Measurements from ENCODE around the gene PPIL6.

The PPIL6 gene

GRCh38 chr6:109389650-109390274 lies 50.7 kb downstream of the PPIL6 start:
- DNase-seq: no peak
- Histone ChIP-seq H3K27me3 (no peaks in the 10 kb centered on the region), H3K4me3 (no peak overlapping the region), H3K27ac (no peak overlapping the region), H3K36me3 (no peaks in the 10 kb centered on the region), H3K9me3 (no peaks in the 10 kb centered on the region), H3K4me1 (peaks cover 0 to 11% (median 5%) of the 10 kb centered on the region in 4 donors)
- no peak for TF ChIP-seq CTCF (IDR thresholded peaks at IDR 0.05)
- intact Hi-C loops (cut with DNase I; ENCODE audit: low total_unique reads): loop anchor here (10.0 kb wide), 1 partner anchor 295 kb away; the partner anchor contains the start of genes CEP57L1 and SESN1

- Histone ChIP-seq H3K4me3 (no peak overlapping the region), H3K9me3 (no peaks in the 10 kb centered on the region), H3K27ac (no peak overlapping the region), H3K36me3 (no peaks in the 10 kb centered on the region), H3K4me1 (peaks cover 0 to 20% (median 13%) of the 10 kb centered on the region in 4 donors), H3K27me3 (no peaks in the 10 kb centered on the region)
- no peak for DNase-seq
- intact Hi-C loops (cut with DNase I; ENCODE audit: low total_unique reads): loop anchor here (10.0 kb wide), 1 partner anchor 293 kb away; the partner anchor contains the start of genes CEP57L1 and SESN1
- TF ChIP-seq CTCF (IDR thresholded peaks at IDR 0.05): no peak
Measured at GRCh38 chr6:109388265-109388664, 52.2 kb downstream of the PPIL6 start.

DNA sequence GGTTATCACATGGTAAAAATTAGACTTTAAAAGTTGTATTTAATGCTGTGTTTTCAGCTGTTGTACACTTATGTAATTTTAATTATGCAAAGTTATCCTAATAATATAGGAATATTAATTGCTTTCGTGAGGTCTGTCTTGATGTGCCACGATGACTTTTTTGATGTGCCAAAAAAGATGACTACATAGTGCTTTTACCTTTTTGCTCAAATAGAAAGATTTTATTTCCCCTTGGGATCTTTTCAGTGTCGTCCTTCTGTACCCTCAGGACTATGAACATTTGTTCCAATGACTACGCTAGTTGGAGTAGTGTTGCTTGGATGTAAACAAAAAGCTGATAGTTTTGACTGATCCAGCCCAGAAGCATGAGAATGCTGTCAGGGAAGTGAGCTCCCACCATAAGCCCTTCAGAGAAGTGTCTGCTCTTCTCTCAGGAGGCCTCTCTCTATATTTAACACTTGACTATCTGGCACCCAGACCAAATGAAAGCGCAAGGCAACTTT lies 56.9 kb downstream of the PPIL6 start:
- Histone ChIP-seq H3K27ac (peak overlapping the region; percentile 98 to 100), H3K9me3 (no peaks in the 10 kb centered on the region), H3K36me3 (peaks cover 0 to 5% (median 0%) of the 10 kb centered on the region in 3 donors), H3K4me1 (peaks cover 0 to 30% (median 14%) of the 10 kb centered on the region in 4 donors), H3K27me3 (no peaks in the 10 kb centered on the region), H3K4me3 (peak overlapping the region; percentile 84 to 95)
- intact Hi-C loops (cut with DNase I; ENCODE audit: low total_unique reads): loop anchor here (2.0 to 10.0 kb wide), 6 partner anchors 57 to 826 kb away; partner anchors contain the start of genes CEP57L1, PPIL6, SESN1 and SMPD2
- TF ChIP-seq CTCF (IDR thresholded peaks at IDR 0.05): no peak
- no peak for DNase-seq

DNA sequence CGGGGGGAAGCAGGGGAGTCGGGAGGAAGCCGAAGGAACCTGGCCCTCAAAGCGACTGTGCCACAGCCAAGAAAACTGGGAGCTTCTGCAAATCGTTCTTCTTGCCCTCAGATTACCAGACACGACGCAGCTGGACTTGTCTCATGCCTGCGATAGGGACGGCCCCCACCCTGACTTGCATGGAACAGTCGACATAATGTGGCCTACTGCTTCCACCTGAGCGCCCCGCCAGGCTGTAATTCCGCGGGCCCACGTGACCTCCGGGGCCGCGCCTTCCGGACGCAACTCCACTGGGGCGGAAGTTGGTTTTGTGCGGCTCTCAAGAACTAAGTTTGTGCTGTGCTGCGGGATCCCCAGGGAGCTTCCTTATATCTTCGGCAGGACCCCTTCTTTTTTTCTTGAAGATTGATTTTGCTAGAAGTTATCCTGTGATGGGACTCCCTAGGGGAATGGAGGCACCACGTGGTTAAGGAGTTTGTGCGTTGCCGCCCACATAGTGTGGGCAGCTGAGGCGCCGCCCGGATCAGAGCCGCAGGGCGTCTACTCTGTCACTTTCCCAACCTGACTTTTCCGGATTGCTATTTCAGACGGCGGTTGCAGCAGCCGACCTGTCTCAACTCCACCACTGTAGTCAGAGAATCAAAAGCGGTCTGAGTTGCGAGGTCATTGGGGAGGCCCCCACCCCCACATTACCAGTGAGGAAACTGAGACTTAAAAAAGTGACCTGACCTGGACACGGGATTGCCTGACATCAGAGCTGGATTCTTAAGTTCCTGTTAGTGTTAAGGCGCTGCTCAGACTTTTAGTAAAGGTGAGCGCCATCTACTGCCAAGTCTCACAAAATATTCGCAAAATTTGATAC lies 57.6 kb downstream of the PPIL6 start:
- Histone ChIP-seq H3K4me1 (peaks cover 0 to 36% (median 16%) of the 10 kb centered on the region in 4 donors), H3K4me3 (peak overlapping the region; percentile 84 to 95), H3K36me3 (peaks cover 0 to 9% (median 5%) of the 10 kb centered on the region in 3 donors), H3K9me3 (no peaks in the 10 kb centered on the region), H3K27me3 (no peaks in the 10 kb centered on the region), H3K27ac (peak overlapping the region; percentile 98 to 100)
- DNase-seq: peak; percentile 93 to 96
- intact Hi-C loops (cut with DNase I; ENCODE audit: low total_unique reads): loop anchor here (2.0 to 10.0 kb wide), 6 partner anchors 58 to 826 kb away; partner anchors contain the start of genes CEP57L1, PPIL6, SESN1 and SMPD2
- peak; percentile 43 to 62 for TF ChIP-seq CTCF (IDR thresholded peaks at IDR 0.05)

GRCh38 chr6:109381747-109382575 lies 58.5 kb downstream of the PPIL6 start, which contains the start of gene CD164:
CD164 (minus strand) TSS chr6:109382467; CDS start chr6:109382378, 89 bp downstream.
- DNase-seq: peak; percentile 94 to 97
- intact Hi-C loops (cut with DNase I; ENCODE audit: low total_unique reads): loop anchor here (2.0 to 10.0 kb wide), 6 partner anchors 59 to 825 kb away; partner anchors contain the start of genes CEP57L1, PPIL6, SESN1 and SMPD2
- peaks cover 0 to 45% (median 16%) of the 10 kb centered on the region in 4 donors for H3K4me1 ChIP-seq

More at GRCh38 chr6:109381747-109382575, 58.5 kb downstream of the PPIL6 start, which contains the start of gene CD164:
- Histone ChIP-seq H3K9me3 (no peaks in the 10 kb centered on the region), H3K27ac (peak within 1 kb of the TSS; percentile 98 to 100), H3K27me3 (no peaks in the 10 kb centered on the region), H3K4me3 (peak within 1 kb of the TSS; percentile 84 to 95), H3K36me3 (peaks cover 8 to 17% (median 13%) of the 10 kb centered on the region in 3 donors)
- no peak for TF ChIP-seq CTCF (IDR thresholded peaks at IDR 0.05)

Data from tibial artery (tissue), 4 donors.